Measurements from ENCODE around the gene ITIH2. TPM values are rescaled to one million over a fixed set of nuclear protein-coding genes. Genes with fewer than 3 reads are reported as not detected.

ITIH2 gene
- total and polyA plus RNA-seq, 2 experiments from 2014 or later: 70.2 to 181 TPM

GRCh38 chr10:7697426-7697825 lies 5.7 kb upstream of the ITIH2 start:
- no peaks in the 10 kb centered on the region for H3K27me3 ChIP-seq
- no peak for TF ChIP-seq EZH2phosphoT487 (IDR thresholded peaks at IDR 0.05; ENCODE audit: low read depth, severe bottlenecking, unreplicated experiment)
- TF ChIP-seq, protein P1, sequence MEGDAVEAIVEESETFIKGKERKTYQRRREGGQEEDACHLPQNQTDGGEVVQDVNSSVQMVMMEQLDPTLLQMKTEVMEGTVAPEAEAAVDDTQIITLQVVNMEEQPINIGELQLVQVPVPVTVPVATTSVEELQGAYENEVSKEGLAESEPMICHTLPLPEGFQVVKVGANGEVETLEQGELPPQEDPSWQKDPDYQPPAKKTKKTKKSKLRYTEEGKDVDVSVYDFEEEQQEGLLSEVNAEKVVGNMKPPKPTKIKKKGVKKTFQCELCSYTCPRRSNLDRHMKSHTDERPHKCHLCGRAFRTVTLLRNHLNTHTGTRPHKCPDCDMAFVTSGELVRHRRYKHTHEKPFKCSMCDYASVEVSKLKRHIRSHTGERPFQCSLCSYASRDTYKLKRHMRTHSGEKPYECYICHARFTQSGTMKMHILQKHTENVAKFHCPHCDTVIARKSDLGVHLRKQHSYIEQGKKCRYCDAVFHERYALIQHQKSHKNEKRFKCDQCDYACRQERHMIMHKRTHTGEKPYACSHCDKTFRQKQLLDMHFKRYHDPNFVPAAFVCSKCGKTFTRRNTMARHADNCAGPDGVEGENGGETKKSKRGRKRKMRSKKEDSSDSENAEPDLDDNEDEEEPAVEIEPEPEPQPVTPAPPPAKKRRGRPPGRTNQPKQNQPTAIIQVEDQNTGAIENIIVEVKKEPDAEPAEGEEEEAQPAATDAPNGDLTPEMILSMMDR (IDR thresholded peaks at IDR 0.05; ENCODE audit: poor library complexity): no peak
- DNase-seq (ENCODE audit: low spot score): no peak
- H3K27ac ChIP-seq: no peak overlapping the region
- H3K4me1 ChIP-seq (ENCODE audit: insufficient read depth): no peaks in the 10 kb centered on the region
- H3K79me2 ChIP-seq: no peaks in the 10 kb centered on the region
- no peak overlapping the region for H3K4me3 ChIP-seq
- H3K9me2 ChIP-seq (replicated peaks; ENCODE audit: insufficient read depth): no peaks in the 10 kb centered on the region
- no peak overlapping the region for H3K4me2 ChIP-seq
- H3K9me3 ChIP-seq (ENCODE audit: low read depth): no peaks in the 10 kb centered on the region
- no peaks in the 10 kb centered on the region for H4K20me1 ChIP-seq (ENCODE audit: insufficient read depth, poor library complexity, severe bottlenecking)
- H2AFZ ChIP-seq: no peak overlapping the region
- 79% methylated on average over 8 of the region's 8 CpGs for WGBS (ENCODE audit: low lambda C conversion rate, missing lambda C conversion rate)
- no peaks in the 10 kb centered on the region for H3K36me3 ChIP-seq (replicated peaks; ENCODE audit: insufficient read depth, low read depth)

- WGBS (ENCODE audit: low lambda C conversion rate, missing lambda C conversion rate): 55% methylated on average over 2 of the region's 2 CpGs
- no peak overlapping the region for H2AFZ ChIP-seq
- no peaks in the 10 kb centered on the region for H3K4me1 ChIP-seq (ENCODE audit: insufficient read depth)
- TF ChIP-seq EZH2phosphoT487 (IDR thresholded peaks at IDR 0.05; ENCODE audit: low read depth, severe bottlenecking, unreplicated experiment) (no peak), EZH2 (IDR thresholded peaks at IDR 0.05; ENCODE audit: borderline replicate concordance) (no peak)
- TF ChIP-seq, protein P1 (IDR thresholded peaks at IDR 0.05; ENCODE audit: poor library complexity): no peak
- no peaks in the 10 kb centered on the region for H3K9me3 ChIP-seq (ENCODE audit: low read depth)
- no peak overlapping the region for H3K4me3 ChIP-seq
- DNase-seq (ENCODE audit: low spot score): peak; percentile 50
- H3K79me2 ChIP-seq: no peaks in the 10 kb centered on the region
- H3K27me3 ChIP-seq: no peaks in the 10 kb centered on the region
- no peaks in the 10 kb centered on the region for H3K36me3 ChIP-seq (replicated peaks; ENCODE audit: insufficient read depth, low read depth)
- H3K9me2 ChIP-seq (replicated peaks; ENCODE audit: insufficient read depth): no peaks in the 10 kb centered on the region
- H4K20me1 ChIP-seq (ENCODE audit: insufficient read depth, poor library complexity, severe bottlenecking): no peaks in the 10 kb centered on the region
- peak overlapping the region; percentile 10 for H3K27ac ChIP-seq
- no peak overlapping the region for H3K4me2 ChIP-seq
Measured at GRCh38 chr10:7700577-7701125, 2.5 kb upstream of the ITIH2 start.

- H3K4me3 ChIP-seq: no peak overlapping the region
- DNase-seq (ENCODE audit: low spot score): no peak
- H3K27me3 ChIP-seq: no peaks in the 10 kb centered on the region
- H4K20me1 ChIP-seq (ENCODE audit: insufficient read depth, poor library complexity, severe bottlenecking): no peaks in the 10 kb centered on the region
- no peaks in the 10 kb centered on the region for H3K79me2 ChIP-seq
- 91% methylated on average over 8 of the region's 8 CpGs for WGBS (ENCODE audit: low lambda C conversion rate, missing lambda C conversion rate)
- no peaks in the 10 kb centered on the region for H3K36me3 ChIP-seq (replicated peaks; ENCODE audit: insufficient read depth, low read depth)
- no peak overlapping the region for H3K4me2 ChIP-seq
- peak overlapping the region; percentile 10 for H3K27ac ChIP-seq
- no peak overlapping the region for H2AFZ ChIP-seq
- TF ChIP-seq EZH2 (IDR thresholded peaks at IDR 0.05; ENCODE audit: borderline replicate concordance) (no peak), EZH2phosphoT487 (IDR thresholded peaks at IDR 0.05; ENCODE audit: low read depth, severe bottlenecking, unreplicated experiment) (no peak)
- TF ChIP-seq, protein P1 (IDR thresholded peaks at IDR 0.05; ENCODE audit: poor library complexity): no peak
- no peaks in the 10 kb centered on the region for H3K9me2 ChIP-seq (replicated peaks; ENCODE audit: insufficient read depth)
- no peaks in the 10 kb centered on the region for H3K9me3 ChIP-seq (ENCODE audit: low read depth)
- no peaks in the 10 kb centered on the region for H3K4me1 ChIP-seq (ENCODE audit: insufficient read depth)
Measured at GRCh38 chr10:7701158-7701742, 1.9 kb upstream of the ITIH2 start.

Data from hepatocyte (in vitro differentiated cells).